Jurkat, Clone E6-1 (cell line): ENCODE data around the gene SLC6A7. TPM values are rescaled to one million over a fixed set of nuclear protein-coding genes. Genes with fewer than 3 reads are reported as not detected.

ENCODE experiments used
- DNase-seq: peaks from one replicate; pipeline ENCODE4 v3.0.0-alpha.2; 2011; ENCODE audit warnings: low read depth, low spot score
- H3K4me3 ChIP-seq: 2 replicates; pipeline ENCODE4 v1.5.1; 2011; ENCODE audit warnings: mild to moderate bottlenecking, low read length, control low read depth, moderate library complexity
- polyA plus RNA-seq: library from polyadenylated mRNA; unstranded; fragments of >200 nt; gene quantifications from one replicate; pipeline ENCODE4 v1.2.1, GENCODE V29; 2012; ENCODE audit warnings: missing spikeins; ENCODE audit not compliant: insufficient read length, insufficient read depth

SLC6A7 gene
- polyA plus RNA-seq: not detected

GRCh38 chr5:150189728-150190502, at the start of gene SLC6A7:
Gene SLC6A7, plus strand, starts transcription at chr5:150190062. Its CDS starts 266 bp downstream, at chr5:150190328.
- H3K4me3 ChIP-seq: no peak within 1 kb of the TSS
- no peak for DNase-seq

DNA sequence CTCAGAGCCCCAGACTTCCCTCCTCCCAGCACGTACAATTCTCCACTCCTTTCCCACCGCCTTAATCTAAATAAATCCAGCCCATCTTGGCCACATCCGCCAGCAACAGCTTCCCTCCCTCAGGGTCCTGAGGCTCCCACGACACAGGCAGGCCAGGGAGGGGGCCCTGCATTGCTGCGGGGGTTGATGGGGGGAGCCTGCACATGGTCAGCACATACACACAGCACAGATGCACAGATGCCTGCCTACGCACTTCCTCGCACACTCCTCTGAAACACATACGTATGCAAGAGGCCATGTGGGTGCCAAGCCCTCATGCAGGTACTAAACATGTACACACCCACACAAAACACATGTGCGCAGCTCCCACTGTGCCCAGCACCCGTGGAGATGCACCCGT, 49.0 kb upstream of the SLC6A7 start:
- no peak for DNase-seq

DNA sequence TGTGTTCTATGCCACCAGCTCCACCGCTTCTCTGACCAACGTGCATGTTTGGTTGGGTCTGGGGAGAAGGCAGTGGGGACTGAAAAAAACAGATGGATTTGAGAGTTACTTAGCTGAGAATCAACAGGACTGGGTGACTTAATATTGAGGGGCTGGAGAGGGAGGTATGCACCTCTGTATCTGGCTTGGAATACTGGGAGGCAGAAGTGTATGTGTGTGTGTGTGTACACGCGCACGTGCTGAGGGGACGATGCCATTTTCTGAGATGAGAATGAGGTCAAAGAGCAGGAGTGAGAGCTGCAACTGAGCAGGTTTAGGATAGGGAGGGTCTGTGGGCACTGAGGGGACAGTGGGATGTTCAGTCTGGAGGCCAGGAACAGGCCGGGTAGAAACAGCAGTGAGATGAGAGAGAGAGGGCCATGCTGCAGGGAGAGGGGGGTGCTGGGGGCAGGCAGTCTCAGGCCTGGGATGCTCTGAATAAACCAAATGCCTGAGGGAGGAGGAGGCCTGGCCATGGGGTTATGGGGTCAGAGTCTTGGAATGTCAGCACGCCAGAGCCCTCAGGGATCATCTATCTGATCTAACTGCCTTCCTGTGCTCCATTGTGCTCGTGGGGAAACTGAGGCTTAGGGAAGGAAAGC, 48.2 kb upstream of the SLC6A7 start:
- no peak overlapping the region for H3K4me3 ChIP-seq
- DNase-seq: no peak

More for the DNA sequence above, 49.0 kb upstream of the SLC6A7 start:
- no peak overlapping the region for H3K4me3 ChIP-seq

DNA sequence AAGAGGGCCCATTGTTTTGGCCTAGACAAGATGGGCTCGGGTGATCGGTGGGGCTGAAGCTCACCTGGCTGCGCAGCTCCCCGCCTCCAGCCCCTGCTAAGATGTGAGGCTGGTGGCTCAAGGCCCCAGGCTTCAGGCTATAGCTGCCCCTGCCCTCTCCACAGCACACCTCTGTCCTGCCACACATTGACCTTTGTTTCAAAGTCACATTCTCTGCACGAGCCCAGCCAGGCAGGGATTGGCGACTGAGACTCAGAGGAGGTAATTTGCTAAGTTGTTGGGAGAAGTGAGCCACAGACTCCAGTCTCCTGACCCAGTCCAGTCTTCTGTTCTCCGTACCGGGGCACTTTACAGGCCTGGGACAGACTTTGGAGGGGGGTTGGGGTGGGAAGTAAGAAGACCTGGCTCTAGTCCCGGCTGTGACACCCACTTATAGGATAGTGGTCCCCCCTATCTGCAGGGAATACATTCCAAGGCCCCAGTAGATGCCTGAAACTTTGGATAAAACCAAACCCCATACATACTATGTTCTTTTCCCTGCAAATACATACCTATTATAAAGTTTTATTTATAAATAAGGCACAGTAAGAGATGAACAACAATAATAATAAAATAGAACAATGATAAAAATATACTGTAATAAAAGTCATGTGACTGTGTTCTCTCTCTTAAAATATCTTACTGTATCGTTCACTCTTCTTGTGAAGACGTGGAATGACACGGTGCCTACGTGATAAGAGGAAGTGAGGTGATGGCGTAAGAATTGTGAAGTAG, 47.5 kb upstream of the SLC6A7 start:
- no peak for DNase-seq

GRCh38 chr5:150142959-150143349, 46.9 kb upstream of the SLC6A7 start:
- DNase-seq: no peak

More for the DNA sequence above, 47.5 kb upstream of the SLC6A7 start:
- H3K4me3 ChIP-seq: no peak overlapping the region

GRCh38 chr5:150143350-150144245, 46.3 kb upstream of the SLC6A7 start:
- no peak for DNase-seq
- H3K4me3 ChIP-seq: no peak overlapping the region

More at GRCh38 chr5:150142959-150143349, 46.9 kb upstream of the SLC6A7 start:
- H3K4me3 ChIP-seq: no peak overlapping the region

DNA sequence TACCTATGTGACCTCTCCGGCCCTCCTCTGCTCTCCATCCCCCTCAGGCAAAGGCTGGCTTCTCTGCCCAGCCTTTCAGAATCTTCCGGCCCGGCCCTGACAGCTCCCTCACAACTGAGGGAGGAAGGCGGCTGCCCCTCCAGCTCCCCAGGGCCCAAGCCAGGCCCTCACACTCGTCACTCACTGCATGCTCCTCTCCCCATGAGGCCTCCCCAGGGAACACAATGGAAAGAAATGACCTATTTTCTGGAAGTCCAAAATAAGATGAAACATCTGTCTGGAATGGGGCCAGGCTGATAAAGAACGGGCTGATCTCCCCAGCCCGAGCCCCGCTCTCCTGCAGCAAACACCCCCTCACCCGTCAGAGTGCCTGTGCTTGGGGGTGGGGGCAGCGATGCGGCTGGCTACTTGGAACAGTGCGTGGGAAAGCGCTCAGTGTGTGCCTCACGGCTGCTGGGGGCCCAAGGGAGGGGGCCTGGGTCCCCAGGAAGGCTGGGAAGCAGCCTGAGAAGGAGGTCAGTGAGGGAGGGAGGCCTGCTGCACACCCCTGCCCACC, 45.5 kb upstream of the SLC6A7 start:
- no peak for DNase-seq
- no peak overlapping the region for H3K4me3 ChIP-seq

GRCh38 chr5:150144879-150145278, 45.0 kb upstream of the SLC6A7 start:
- H3K4me3 ChIP-seq: no peak overlapping the region
- no peak for DNase-seq

DNA sequence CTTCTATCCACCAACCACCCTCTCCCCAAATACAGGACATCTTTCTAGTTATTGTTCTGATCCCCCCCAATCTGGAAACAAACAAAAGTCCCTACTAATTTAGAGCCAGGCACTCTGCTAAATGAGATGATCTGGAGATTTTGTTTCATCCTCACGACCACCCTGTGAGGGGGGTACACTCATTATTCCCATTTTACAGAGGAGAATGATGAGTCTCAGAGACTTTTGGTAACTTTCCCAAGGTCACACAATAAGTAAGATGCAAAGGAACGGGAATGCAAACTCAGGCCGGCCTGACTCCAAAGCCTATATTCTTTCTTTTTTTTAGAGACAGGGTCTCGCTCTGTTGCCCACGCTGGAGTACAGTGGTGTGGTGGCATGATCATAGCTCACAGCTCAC, 43.6 kb upstream of the SLC6A7 start:
- DNase-seq: no peak
- no peak overlapping the region for H3K4me3 ChIP-seq

- no peak for DNase-seq
- no peak overlapping the region for H3K4me3 ChIP-seq
Measured at GRCh38 chr5:150146862-150147601, 42.8 kb upstream of the SLC6A7 start.

GRCh38 chr5:150147670-150148069, 42.2 kb upstream of the SLC6A7 start:
- no peak overlapping the region for H3K4me3 ChIP-seq
- no peak for DNase-seq

DNA sequence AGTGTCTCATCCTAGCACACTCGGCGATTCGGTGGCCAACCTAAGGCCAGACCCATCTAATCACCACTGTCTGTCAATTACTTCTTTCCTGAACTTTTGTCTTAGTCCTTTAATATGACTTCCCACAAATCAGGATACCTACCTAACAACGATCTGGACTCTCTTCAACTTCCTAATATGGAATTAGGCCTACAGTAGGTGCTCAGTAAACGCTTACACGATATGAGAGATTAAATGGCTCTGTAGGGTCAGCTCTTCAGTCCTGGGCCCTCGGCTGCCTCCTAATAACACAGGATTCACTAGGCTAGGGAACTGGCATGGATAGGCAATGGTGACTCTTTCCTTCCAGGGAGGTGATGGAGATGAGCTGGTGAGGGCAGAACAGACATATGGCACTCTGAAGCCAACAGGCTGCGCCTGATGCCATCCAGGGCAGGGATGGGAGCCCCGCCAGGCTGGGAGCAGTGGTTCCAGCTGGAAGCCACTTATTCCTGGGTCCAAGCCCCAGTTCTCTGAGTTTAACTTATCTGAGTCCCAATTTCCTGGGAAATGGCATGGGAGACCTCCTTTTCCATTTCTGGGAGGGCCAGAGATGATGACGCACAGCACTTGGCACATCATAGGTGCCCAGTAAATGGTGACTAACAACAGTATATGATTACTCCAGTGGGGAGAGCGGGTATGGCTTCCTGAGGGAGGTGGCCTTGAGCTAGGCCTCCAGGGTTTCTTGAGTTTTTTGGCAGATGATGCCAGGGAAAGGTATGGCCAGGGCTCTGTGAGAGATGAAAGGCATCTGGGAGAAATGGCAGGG, 41.5 kb upstream of the SLC6A7 start:
- no peak for DNase-seq

GRCh38 chr5:150149618-150150017, 40.2 kb upstream of the SLC6A7 start:
- no peak overlapping the region for H3K4me3 ChIP-seq
- DNase-seq: peak; percentile 45

More for the DNA sequence above, 41.5 kb upstream of the SLC6A7 start:
- no peak overlapping the region for H3K4me3 ChIP-seq

- H3K4me3 ChIP-seq: no peak overlapping the region
- no peak for DNase-seq
Measured at GRCh38 chr5:150152636-150153462, 37.0 kb upstream of the SLC6A7 start.

DNA sequence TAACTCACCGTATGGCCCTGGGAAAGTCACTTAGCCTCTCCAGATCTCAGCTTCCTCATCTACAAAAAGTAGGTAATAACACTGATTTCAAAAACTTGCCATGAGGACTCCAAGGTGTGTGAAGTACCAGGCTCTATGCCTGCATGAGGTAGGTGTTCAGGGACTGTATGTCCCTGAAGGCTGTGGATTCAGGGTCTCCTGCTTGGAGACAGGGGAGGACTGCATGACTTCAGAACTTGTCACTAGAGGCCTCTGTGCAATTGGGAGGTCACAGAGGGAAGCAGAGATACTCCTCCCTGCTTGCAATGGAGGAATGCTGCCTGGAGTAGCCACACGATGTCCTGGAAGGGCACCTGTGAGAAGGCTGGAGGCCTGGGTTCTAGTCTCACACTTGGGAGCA, 36.4 kb upstream of the SLC6A7 start:
- DNase-seq: no peak
- H3K4me3 ChIP-seq: no peak overlapping the region

- DNase-seq: no peak
Measured at GRCh38 chr5:150153957-150154617, 35.8 kb upstream of the SLC6A7 start.

More at GRCh38 chr5:150153957-150154617, 35.8 kb upstream of the SLC6A7 start:
- no peak overlapping the region for H3K4me3 ChIP-seq
